AG09309 (cell line): ENCODE data around the gene FMNL1.
A peak's percentile ranks its signal among the peaks of the same experiment; 100 is the strongest.
"Not testable (repeated sequence)": the region's sequence is repeated elsewhere in the genome, so short reads cannot be mapped to it uniquely, and the experiment has no call there.

Experiments used
- DNase-seq: peaks from one replicate; pipeline ENCODE4 v3.0.0-alpha.2; 2010; ENCODE audit warnings: low read depth
- H3K4me3 ChIP-seq: 2 replicates; pipeline ENCODE4 v1.5.1; 2011; ENCODE audit warnings: mild to moderate bottlenecking, low read depth, low read length, moderate library complexity; ENCODE audit not compliant: control insufficient read depth
- CTCF ChIP-seq: IDR thresholded peaks from 2 replicates; pipeline ENCODE4 v1.5.1; 2011; ENCODE audit warnings: mild to moderate bottlenecking, low read depth, low read length, inconsistent platforms; ENCODE audit not compliant: insufficient read depth, control insufficient read depth; ENCODE audit errors: missing control alignments

The FMNL1 gene

GRCh38 chr17:45248132-45248957 lies 26.7 kb downstream of the FMNL1 start:
- DNase-seq, result no peak
- H3K4me3 ChIP-seq, result peak overlapping the region; percentile 50
- no peak for TF ChIP-seq CTCF

GRCh38 chr17:45251931-45252330 lies 30.2 kb downstream of the FMNL1 start:
- TF ChIP-seq CTCF, result no peak
- no peak for DNase-seq
- H3K4me3 ChIP-seq, result no peak overlapping the region

GRCh38 chr17:45253237-45253636 lies 31.6 kb downstream of the FMNL1 start:
- not testable (repeated sequence) for H3K4me3 ChIP-seq, DNase-seq

GRCh38 chr17:45253879-45254278 lies 32.2 kb downstream of the FMNL1 start:
- H3K4me3 ChIP-seq, result no peak overlapping the region
- DNase-seq, result no peak
- no peak for TF ChIP-seq CTCF

- TF ChIP-seq CTCF, result no peak
- H3K4me3 ChIP-seq, result no peak overlapping the region
- no peak for DNase-seq
Observed at GRCh38 chr17:45255358-45255757, 33.7 kb downstream of the FMNL1 start.

- no peak for TF ChIP-seq CTCF
- DNase-seq, result no peak
- no peak overlapping the region for H3K4me3 ChIP-seq
Observed at GRCh38 chr17:45256114-45256966, 34.7 kb downstream of the FMNL1 start.

GRCh38 chr17:45257115-45257514 lies 35.4 kb downstream of the FMNL1 start:
- no peak for DNase-seq
- TF ChIP-seq CTCF, result no peak
- H3K4me3 ChIP-seq, result no peak overlapping the region
